SW480 (cell line): ENCODE data around the gene CCDC73.
"Not testable (repeated sequence)": the region's sequence is repeated elsewhere in the genome, so short reads cannot be mapped to it uniquely, and the experiment has no call there.

Experiments used
- DNase-seq: peaks from one replicate; pipeline ENCODE4 v3.0.0-alpha.2; 2016; ENCODE audit warnings: low spot score

CCDC73 gene

DNA sequence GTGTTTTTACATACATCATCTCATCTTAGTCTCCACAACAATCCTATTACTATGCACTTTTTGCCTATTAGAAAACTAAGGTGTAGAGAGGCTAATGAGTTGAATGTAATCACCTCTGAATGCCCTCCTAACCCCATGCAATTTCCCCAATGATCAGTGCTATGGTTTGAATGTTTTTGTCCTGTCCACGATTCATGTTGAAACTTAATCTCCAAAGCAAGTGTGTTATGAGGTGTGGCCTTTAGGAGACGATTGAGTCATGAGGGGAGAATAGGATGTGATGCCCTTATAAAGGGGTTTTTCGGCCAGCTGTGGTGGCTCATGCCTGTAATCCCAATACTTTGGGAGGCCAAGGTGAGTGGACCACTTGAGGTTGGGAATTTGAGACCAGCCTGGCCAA lies 2.0 kb upstream of the CCDC73 start:
- no peak for DNase-seq

DNA sequence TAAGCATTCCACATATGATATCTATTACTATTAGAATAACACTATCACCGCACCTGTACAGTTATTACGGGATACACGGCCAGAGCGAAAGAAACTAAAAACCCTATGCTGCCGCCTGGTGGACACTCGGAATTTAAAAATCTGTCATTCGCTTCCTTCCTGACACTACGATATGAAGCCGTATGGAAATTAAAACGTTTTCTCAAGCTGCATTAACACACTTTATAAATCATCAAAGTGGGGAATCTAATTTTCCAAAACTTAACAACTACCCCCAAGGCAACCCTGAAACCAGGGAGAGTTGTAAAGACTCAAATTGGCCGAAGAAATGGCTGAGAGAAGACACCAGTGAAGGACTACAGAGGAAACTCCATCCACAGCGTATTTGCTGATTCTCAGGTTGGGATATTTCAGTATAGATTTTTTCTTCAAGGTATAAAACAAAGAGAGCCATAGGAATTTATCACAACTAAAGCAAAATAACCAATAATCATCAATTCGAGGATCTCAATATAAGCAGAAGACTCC lies 1.4 kb downstream of the CCDC73 start:
- peak; percentile 61 for DNase-seq

DNA sequence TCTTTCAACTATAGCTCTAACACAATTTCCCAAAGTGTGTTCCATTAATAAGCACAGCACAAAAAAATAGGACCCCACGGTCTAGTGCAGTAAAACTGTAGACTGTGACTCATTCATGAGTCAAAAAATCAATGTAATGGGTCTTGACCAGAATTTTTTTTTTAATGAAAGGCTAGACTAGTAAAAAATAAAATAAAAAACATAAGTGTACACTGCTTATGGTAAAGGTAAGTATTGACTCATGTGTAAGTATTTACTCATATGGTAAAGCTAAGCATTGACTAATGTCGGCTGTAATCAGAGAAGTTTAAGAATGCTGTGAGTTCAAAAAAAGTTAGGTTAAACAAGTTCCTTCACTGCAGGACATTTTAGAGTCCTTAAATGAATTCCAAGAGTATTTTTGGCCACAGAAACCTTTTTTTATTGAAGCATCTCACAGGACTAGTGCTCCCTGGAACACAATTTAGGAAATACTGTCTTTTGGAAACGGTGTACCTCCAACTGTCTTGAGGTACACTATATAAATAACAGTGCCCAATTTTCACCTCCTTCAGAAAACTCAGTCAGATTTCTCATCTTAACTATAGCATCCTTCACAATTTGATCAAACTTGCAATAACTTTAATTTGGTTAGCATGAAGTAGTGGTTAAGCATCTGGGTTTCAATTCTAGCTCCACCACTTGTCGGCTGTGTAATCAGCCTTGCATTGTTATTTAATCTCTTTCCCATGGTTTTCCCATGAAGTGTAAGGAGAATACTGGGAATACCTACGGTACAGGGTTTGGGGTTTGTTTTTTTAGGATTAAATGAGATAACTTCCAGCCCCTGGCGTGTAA lies 2.1 kb downstream of the CCDC73 start:
- DNase-seq, result no peak

DNA sequence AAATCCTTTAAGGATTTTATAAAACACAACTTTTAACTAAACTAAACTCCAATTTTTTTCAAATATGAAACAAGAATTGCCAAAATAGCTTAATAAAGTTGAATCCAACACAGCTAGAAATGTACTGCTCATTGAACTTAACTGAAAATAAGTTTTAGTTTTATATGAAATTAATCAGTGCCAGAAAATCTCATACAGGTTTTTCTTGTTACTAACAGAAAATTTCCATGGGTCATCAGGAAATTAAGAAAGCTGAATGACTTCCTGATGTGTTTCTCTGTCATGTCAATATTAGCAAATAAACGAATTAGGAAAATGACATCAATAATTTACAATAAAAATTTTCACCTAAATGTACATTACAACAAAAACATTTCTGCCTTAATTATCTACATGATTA lies 3.5 kb downstream of the CCDC73 start:
- no peak for DNase-seq

DNA sequence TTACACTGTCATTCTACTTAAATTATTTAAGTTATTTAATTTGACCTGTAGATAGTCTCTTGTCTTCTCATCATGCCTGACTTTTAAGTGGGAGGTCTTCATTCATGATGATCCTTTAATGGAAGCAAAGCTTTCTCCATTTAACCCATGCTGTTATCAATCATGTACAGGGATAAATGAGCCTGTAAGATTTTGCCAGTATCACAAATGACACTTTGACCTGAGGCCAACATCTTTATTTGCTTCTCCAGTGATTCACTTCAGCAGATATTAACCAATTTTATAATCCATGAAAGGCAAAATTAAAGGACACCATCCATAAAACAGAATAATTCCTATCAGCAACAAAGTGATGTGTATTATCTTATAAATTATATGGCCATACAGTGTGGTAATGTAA lies 7.7 kb downstream of the CCDC73 start:
- DNase-seq, result no peak

- no peak for DNase-seq
Observed at GRCh38 chr11:32785262-32785661, 9.2 kb downstream of the CCDC73 start.

- no peak for DNase-seq
Observed at GRCh38 chr11:32781721-32782120, 12.7 kb downstream of the CCDC73 start.

DNA sequence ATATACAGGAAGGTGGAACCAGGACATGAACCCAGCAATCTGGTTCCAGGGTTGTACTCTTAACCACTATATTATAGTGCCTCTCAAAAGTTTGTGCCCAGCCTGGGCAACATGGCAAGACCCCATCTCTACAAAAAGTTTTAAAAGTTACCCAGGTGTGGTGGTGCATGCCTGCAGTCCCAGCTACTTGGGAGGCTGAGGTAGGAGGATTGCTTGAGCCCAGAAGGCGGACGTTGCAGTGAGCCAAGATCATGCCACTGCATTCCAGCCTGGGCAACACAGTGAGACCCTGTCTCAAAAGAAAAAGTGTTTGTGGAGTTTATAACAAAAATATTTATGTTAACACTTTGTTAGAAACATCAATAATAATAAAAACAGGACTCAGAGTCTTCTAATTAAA lies 13.6 kb downstream of the CCDC73 start:
- not testable (repeated sequence) for DNase-seq

DNA sequence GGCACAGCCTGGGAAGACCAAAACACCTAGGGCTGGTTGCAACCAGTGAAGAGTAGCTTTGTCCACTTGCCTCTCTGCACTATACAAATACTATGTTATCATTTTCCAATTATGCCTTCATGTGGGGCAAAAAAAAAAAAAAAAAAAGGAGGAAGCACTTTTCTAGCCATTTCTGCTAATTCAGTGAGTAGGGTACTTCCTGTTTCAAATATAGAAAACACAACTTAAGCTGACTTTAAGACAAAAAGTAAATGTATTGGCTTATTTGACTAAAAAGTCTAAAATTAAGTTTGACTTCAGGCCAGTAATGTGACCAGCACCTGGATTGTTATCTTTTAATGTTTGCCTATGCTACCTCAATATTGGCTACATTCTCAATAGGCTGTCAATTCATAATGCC lies 15.3 kb downstream of the CCDC73 start:
- DNase-seq, result no peak

GRCh38 chr11:32775908-32776307 lies 18.6 kb downstream of the CCDC73 start:
- no peak for DNase-seq

- DNase-seq, result no peak
Observed at GRCh38 chr11:32774081-32774480, 20.4 kb downstream of the CCDC73 start.

- no peak for DNase-seq
Observed at GRCh38 chr11:32772731-32773130, 21.7 kb downstream of the CCDC73 start.

DNA sequence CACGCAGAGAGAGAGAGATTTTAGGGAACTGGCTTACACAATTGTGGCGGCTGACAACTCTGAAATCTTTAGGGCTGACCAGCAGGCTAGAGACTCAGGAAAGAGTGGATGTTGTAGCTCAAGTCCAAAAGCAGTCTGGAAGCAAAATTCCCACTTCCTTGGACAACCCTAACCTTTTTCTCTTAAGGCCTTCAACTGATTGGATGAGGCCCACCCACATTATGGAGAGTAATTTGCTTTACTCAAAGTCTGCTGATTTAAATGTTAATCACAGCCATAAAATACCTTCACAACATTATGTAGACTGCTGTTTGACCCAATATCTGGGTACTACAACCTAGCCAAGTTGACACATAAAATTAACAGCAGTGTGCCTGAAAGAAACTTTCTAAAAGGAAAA lies 32.7 kb downstream of the CCDC73 start:
- DNase-seq, result not testable (repeated sequence)

GRCh38 chr11:32758291-32758690 lies 36.2 kb downstream of the CCDC73 start:
- DNase-seq, result no peak

DNA sequence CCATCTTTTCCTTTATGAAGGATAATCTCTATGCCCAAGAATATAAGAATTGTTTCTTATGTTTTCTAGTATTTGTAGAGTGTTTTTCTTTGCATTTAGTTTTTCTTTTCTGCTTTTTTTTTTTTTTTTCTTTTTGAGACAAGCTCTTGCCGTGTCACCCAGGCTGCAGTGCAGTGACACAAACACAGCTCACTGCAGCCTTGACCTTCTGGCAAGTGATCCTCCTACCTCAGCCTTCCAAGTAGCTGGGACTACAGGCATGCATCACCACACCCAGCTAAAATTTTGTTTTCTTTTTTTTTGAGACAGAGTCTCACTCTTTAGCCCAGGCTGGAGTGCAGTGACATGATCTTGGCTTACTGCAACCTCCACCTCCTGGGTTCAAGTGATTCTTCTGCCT lies 41.3 kb downstream of the CCDC73 start:
- not testable (repeated sequence) for DNase-seq

GRCh38 chr11:32752001-32752400 lies 42.5 kb downstream of the CCDC73 start:
- DNase-seq, result no peak

DNA sequence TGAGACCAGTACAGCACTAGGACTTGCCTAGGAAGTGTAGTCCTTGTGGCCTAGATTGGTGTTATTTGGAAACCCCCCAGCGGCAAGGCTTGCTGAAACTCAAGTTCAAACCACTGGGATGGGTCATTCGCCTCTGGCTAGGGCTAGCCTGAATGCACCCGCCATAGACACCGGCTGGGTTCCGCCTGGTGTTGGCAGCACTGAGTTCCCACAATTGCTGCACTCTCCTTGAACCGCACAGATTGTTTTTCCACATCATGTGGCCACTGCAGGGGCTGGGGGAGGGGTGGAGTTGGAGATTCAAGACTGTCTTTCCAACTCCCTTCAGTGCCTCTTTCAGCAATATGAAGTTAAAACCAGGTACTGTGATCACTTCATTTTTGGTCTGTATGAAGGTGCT lies 43.1 kb downstream of the CCDC73 start:
- no peak for DNase-seq

DNA sequence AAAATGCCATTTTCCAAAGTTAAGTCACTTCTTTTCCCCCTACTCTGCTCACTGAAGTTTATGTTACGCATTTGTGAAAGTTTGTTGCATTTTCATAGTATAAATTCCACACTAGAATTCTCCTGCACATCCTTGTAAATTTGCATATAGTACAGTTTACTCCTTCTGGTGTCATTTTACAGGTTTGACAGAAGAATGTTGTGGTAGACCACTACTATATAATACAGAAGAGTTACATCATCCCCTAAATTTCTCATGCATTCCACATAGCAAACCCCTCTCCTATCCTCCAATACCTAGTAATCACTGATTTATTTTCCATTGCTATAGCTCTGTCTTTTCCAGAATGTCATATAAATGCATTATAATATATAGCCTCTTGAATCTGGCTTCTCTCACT lies 64.5 kb downstream of the CCDC73 start:
- DNase-seq, result peak; percentile 33

GRCh38 chr11:32723332-32723731 lies 71.1 kb downstream of the CCDC73 start:
- no peak for DNase-seq

GRCh38 chr11:32722255-32722654 lies 72.2 kb downstream of the CCDC73 start:
- DNase-seq, result no peak

DNA sequence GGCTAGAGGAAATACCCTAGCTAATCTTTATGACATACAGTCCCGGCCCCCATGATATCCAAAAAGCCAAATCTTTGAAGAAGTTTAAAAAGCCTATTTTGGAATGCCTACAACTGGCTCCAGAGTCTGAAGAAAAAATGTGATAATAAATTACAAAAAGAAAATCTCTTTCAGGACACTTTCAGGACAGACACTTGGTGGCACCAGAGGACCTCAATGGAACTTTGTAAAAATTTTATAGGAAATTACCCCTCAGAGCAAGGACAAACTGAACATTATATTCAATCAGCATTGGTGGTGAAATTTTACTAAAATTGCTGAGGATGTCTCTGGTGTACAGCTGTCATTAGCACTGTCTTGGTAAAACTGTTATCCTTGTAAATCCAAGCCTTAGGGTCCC lies 81.0 kb downstream of the CCDC73 start:
- peak; percentile 21 for DNase-seq

- DNase-seq, result not testable (repeated sequence)
Observed at GRCh38 chr11:32708978-32709377, 85.5 kb downstream of the CCDC73 start.

GRCh38 chr11:32706985-32707741 lies 87.3 kb downstream of the CCDC73 start:
- DNase-seq, result peak; percentile 78
